Stimulated activated CD4-positive, alpha-beta T cell treated with anti-CD3 and anti-CD28 coated beads, Interleukin-2, amount 100 ng/mL, for 48 hours (primary cell): ENCODE results near the gene CERCAM.
A peak's percentile ranks its signal among the peaks of the same experiment; 100 is the strongest.
"Not testable (repeated sequence)": the region's sequence is repeated elsewhere in the genome, so short reads cannot be mapped to it uniquely, and the experiment has no call there.

Experiments
- DNase-seq, 2 donors: peaks; one replicate each; pipeline ENCODE4 v3.0.0-alpha.2; 2020

Gene CERCAM

GRCh38 chr9:128420060-128420650, 502 bp upstream of the CERCAM start:
- peak; percentile 57 to 64 for DNase-seq

- DNase-seq = no peak
Observed at GRCh38 chr9:128421482-128421996, 882 bp downstream of the CERCAM start.

DNA sequence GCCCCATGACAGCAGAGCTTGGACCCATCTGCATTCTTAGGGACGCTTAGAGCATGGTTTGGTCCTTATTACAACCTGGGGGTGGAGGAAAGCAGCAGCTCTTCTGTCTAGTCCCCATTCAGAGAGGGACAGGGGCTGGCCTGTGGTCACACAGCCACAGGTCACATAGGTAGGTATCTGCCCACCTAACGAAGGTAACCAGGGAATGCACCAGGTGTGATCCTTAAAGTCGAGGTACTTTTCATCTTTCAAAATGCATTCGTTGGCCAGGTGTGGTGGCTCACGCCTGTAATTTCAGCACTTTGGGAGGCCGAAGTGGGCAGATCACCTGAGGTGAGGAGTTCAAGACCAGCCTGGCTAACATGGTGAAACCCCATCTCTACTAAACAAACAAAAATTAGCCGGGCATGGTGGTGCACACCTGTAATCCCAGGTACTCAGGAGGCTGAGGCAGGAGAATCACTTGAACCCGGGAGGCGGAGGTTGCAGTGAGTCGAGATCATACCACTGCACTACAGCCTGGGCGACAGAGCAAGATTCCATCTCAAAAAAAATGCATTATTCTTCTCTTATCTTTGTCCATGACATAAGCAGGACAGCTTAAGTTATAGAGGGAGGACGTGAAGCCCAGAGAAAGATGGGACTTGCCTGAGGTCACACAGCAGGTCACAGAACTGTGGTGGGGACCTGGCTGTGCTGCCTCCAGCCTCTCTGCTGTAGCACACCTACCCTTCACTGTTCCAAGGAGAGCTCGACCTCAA, 1.5 kb downstream of the CERCAM start:
- not testable (repeated sequence) for DNase-seq

DNA sequence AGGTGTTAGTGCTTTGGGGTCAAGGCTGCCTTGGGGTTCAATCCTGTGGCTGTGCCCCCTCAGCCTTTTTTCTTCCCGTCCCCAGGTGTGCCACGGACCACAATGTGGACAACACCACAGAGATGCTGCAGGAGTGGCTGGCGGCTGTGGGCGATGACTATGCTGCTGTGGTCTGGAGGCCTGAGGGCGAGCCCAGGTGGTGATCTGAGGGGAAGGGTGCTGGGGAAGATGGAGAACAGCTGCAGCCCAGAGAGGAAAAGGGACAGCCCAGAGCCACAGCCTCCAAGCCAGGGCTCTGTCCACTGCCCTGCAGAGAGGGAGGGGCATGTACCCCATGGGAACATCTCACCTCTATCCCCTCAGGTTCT, 2.1 kb downstream of the CERCAM start:
- no peak for DNase-seq

DNA sequence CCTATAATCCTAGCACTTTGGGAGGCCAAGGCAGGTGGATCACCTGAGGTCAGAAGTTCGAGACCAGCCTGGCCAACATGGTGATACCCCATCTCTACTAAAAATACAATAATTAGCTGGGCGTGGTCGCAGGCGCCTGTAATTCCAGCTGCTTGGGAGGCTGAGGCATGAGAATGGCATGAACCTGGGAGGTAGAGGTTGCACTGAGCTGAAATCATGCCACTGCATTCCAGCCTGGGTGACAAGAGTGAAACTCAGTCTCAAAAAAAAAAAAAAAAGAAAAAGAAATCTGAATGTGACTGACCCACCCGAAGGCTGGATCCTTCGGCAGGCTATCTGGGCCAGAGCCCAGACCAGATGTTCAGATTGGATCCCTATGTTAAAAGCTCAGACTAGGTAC, 2.7 kb downstream of the CERCAM start:
- DNase-seq = not testable (repeated sequence)

GRCh38 chr9:128424268-128424780, 3.7 kb downstream of the CERCAM start:
- DNase-seq = no peak

DNA sequence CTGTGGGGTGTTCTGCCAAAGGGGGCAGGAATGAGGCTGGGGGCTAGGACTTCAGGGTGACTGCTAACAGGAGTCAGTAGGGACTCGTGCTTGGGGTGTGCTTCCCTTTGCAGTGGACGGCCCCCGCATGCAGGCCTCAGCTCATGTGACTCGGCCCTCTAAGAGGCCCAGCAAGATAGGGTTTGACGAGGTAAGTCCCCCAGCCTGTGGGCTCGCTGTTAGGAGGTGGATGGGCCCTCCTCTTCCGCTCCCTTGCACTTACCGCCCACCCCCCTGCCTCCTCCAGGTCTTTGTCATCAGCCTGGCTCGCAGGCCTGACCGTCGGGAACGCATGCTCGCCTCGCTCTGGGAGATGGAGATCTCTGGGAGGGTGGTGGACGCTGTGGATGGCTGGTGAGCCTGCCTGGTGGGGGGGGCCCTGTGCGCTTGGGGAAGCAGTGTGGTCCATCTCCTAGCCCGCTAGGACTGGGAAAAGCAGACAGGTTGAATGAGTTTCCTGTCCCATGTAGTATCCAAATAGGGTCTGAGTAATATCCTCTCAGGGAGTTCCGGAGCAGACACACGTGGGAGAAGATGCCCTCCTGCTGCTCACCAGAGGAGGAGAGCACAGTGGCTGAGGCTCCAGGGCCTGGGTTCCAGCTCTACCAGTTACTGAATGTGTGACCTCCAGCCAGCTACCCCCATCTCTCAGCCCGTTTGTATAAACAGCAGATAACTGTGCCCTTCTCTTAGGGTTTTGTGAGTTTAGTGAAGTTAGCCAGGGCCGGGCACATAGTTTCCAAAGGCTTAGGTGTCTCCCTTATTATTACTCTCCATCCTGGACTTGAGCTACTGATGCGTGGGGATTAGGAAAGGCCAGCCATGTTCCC, 8.2 kb downstream of the CERCAM start:
- DNase-seq = no peak

DNA sequence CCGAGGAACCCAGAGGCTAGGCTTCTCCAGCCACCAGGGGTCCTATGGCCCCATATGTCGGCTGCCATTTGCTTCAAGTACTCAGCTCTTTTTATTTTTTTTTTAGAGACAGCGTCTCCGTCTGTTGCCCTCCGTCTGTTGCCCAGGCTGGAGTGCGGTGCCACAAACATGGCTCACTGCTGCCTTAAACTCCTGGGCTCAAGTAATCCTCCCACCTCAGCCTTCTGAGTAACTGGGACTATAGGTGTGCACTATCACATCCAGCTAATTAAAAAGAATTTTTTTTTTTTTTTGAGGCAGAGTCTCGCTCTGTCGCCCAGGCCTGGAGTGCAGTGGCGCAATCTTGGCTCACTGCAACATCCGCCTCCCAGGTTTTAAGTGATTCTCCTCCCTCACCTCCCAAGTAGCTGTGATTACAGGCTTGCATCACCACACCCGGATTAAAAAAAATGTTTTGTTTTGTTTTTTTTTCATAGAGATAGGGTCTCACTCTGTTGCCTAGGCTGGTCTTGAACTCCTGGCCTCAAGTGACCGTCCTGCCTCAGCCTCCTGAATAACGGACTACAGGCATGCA, 8.9 kb downstream of the CERCAM start:
- DNase-seq = no peak

DNA sequence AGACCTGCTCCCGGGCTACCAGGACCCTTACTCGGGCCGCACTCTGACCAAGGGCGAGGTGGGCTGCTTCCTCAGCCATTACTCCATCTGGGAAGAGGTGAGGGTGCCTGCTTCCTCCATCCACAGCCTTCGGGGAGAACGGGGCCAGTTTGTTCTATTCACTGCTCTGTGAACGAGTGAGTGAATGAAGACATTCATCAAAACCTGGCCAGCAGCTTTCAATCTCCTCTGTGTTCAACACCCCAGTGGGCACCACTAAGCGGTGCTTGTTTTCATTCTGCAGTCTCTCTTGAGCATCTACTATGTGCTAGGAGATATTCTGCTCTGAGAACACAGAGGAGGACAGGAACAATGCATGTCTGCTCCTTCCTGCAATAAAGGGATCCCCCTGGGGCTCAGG, 10.6 kb downstream of the CERCAM start:
- no peak for DNase-seq

- no peak for DNase-seq
Observed at GRCh38 chr9:128434340-128434739, 13.7 kb downstream of the CERCAM start.

DNA sequence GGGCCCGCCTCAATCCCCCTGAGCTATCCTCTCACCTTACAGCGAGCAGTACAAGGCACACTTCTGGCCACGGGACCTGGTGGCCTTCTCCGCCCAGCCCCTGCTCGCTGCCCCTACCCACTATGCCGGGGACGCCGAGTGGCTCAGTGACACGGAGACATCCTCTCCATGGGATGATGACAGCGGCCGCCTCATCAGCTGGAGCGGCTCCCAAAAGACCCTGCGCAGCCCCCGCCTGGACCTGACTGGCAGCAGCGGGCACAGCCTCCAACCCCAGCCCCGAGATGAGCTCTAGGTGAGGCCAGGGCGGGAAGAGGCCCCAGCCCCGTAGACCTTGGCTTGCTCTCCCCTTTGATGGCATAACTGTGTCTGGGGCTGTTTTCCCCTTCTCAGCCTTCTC, 15.0 kb downstream of the CERCAM start:
- DNase-seq = no peak

- peak; percentile 89 to 90 for DNase-seq
Observed at GRCh38 chr9:128438343-128439109, 17.9 kb downstream of the CERCAM start.

DNA sequence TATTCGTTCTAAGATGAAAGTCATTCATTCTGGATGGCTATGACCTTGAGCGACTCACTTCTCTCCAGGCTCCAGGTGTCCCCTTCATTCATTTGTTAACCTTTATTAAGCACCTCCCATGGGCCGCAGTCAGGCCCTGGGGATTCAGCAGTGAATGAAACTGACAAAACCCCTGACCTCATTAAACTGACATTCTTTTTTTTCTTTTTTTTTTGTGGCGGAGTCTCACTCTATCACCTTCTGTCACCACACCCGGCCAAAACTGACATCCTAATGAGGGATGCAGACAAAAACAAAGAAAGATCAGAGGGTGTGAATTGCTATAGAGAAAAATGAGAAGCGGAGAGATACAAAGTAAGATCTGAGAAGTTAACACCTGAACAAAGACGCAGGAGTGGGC, 18.6 kb downstream of the CERCAM start:
- no peak for DNase-seq

- no peak for DNase-seq
Observed at GRCh38 chr9:128442150-128442549, 21.5 kb downstream of the CERCAM start.

DNA sequence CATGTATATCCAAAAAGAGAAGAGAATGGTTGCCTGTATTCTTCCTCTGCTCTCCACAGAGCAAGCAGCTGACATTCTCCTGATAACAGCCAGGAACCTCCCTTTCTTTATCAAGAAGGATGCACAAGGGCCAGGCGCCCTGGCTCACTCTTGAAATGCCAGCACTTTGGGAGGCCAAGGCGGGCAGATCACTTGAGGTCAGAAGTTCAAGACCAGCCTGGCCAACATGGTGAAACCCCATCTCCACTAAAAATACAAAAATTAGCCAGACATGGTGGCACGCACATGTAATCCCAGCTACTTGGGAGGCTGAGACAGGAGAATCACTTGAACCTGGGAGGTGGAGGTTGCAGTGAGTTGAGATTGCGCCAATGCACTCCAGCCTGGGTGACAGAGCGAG, 25.8 kb downstream of the CERCAM start:
- DNase-seq = not testable (repeated sequence)

DNA sequence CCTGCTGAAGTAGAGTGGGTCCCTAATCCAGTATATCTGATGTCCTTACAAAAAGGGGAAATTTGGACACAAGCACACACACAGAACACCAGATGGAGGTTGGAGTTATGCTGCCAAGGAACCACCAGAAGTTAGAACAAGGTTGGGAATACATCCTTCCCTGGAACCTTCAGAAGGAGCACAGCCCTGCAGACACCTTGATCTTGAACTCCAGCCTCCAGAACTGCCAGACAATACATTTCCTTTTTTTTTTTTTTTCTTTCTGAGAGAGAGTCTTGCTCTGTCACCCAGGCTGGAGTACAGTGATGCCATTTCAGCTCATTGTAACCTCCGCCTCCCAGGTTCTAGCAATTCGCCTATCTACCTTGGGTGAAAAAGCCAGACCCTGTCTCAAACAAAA, 28.1 kb downstream of the CERCAM start:
- DNase-seq = no peak

- DNase-seq = no peak
Observed at GRCh38 chr9:128454991-128455390, 34.3 kb downstream of the CERCAM start.

- peak; percentile 98 to 99 for DNase-seq
Observed at GRCh38 chr9:128455849-128456612, 35.4 kb downstream of the CERCAM start, which contains the start of gene ODF2. TSS of gene ODF2 (plus strand) at chr9:128456006. CDS start at chr9:128456092, 86 bp downstream.

GRCh38 chr9:128456613-128457061, 36.0 kb downstream of the CERCAM start:
- DNase-seq = peak; percentile 57 to 64

DNA sequence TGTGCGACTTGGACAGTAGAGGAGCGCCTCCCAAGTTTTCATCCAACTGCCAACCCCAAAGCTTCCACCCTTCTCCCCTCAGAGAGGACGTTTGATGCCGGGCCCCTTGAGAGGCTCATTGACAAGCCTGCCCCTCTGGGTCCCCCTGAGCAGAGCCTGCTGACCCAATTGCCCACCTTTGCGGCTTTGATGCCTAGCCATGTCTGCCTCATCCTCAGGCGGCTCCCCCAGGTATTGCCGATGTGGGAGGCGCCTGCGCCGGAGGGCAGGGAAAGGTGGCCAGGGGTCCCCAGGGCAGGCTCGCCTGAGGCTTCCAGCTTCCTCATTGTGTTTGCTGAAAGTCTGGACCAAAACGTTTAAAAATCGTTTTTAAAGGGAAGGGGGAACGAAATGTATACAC, 36.5 kb downstream of the CERCAM start:
- no peak for DNase-seq

- DNase-seq = no peak
Observed at GRCh38 chr9:128459011-128459410, 38.4 kb downstream of the CERCAM start.
